Epithelial cell of esophagus (primary cell): ENCODE results near the gene SOX18.

Source experiments
- DNase-seq: peaks from one replicate; pipeline ENCODE4 v3.0.0; 2010; ENCODE audit warnings: low read depth
- H3K4me3 ChIP-seq: 2 replicates; pipeline ENCODE4 v1.5.1; 2011; ENCODE audit warnings: mild to moderate bottlenecking, low read length, control low read depth
- CTCF ChIP-seq: IDR thresholded peaks from 2 replicates; pipeline ENCODE4 v1.5.1; 2011; ENCODE audit warnings: low read depth, mild to moderate bottlenecking, low read length, control low read depth, inconsistent platforms; ENCODE audit not compliant: insufficient read depth; ENCODE audit errors: missing control alignments

Gene SOX18

GRCh38 chr20:64055396-64055892, 6.0 kb upstream of the SOX18 start:
- no peak for TF ChIP-seq CTCF
- DNase-seq = no peak
- H3K4me3 ChIP-seq = no peak overlapping the region

DNA sequence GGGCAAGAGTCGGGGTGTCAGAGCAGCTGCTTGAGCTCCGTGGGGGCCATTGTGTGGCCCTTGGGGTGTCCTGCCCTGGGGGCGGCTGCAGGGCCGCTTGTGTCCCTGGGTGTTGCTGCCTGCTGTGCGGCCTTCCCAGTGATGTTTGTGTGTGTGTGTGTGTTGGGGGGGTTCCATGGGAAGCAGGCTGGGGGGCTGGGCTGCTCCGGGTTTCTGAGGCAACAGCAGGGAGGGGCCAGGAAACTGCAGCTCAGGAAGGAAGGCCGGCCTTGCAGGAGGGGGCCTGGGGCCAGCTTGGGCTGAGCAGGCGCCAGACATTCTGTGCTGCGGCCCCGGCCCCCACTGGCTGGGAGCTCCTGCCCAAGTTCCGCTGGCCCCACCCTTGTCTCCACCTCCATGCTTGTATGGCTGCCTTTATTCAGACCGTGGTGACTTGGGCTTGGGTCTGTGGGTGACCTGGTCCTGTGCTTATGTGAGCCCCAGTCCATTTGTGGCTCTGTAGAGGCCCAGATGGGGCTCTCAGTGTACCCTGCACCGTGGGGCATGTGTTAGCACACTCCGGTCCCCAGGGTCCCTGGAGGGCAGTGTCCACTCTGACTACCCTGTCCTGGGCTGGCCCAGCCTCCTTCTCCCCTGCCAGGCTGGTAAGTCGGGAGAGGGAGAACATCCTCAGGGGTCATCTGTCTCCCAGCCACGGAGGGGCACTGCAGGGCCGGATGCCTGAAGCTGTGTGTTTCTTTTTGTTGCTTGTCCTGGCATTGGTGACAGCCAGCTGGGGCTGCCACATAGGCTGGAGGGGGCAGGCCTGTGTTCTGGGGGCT, 4.6 kb upstream of the SOX18 start:
- no peak for TF ChIP-seq CTCF
- H3K4me3 ChIP-seq = no peak overlapping the region
- no peak for DNase-seq

DNA sequence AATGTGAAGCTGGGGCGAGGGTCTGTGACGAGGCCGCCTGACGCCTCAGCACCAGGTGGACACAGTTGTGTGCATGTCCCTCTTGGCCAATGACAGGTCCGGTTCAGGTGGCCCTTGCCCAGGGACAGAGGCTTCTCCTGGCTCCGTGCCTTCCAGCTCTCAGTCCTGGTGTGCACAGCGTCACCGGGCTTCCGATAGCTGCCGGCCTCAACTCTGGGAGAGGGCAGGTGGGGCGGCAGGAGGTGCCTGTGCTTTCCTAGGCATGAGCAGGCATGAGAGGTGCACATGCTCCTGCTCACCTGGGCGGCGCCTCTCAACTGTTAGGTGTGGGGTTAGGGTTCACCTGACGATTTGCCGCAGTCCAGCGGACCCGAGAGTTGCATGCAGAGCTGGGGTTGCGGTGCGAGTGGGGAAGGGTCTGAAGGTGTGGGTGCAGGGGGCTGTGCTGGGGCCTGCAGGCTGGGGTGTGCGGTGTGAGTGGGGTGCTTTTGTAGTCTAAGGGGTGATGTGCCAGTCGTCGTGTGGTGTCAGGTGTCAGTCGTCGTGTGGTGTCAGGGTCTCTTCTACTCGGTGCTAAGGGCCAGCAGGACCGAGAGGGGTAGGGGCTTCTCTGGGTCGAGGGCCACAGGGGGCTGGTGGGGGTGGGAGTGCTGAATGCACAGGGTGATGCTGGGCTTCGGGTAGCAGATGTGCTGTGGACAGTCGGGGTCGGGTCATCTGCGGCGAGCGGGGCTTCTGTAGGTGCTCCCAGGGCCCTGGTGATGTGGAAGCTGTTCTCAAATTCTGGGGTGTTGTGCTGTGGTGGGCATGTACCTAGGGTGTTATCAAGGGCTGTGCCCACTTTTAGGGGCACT, 3.8 kb upstream of the SOX18 start:
- H3K4me3 ChIP-seq = no peak overlapping the region
- TF ChIP-seq CTCF = no peak
- no peak for DNase-seq

- no peak for TF ChIP-seq CTCF
- DNase-seq = no peak
- no peak overlapping the region for H3K4me3 ChIP-seq
Measured at GRCh38 chr20:64052326-64052722, 2.9 kb upstream of the SOX18 start.

DNA sequence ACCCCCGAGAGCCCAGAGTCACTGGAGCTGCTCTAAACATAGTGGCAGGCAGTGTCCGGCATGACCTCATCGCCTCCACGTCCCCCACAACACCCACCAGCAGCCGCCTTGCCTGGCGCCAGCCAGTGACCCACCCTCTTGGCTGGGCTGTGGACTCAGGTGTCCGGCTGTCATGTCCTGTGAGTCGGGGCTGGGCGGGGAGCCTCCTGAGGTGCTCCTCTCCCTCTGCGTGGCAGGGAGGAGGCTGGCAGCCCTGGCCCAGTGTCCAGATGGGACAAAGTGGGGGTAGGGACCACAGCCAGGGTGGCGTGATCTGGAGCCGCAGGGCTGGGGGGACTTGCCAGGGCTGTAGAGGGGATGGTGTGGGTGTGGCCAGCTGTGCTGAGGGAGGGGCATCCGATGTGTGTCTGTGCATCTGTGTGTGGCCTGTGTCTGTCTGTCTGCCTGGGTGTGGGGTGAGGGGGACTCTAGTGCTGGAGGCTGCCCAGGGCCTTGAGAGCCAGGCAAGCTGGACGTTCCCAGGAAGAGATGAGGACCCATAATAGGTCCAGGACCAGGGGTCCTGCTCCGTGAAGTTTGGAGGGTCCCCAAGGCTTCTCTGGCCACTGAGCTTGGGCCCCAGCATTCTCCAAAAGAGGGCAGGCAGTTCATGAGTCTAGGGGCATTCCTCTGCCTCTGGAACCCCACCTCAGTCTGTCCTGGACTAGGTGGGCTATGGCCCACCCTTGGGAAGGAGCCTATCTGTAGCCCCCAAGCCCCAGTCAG, 2.3 kb upstream of the SOX18 start:
- no peak overlapping the region for H3K4me3 ChIP-seq
- no peak for DNase-seq
- no peak for TF ChIP-seq CTCF

- no peak overlapping the region for H3K4me3 ChIP-seq
- no peak for TF ChIP-seq CTCF
- no peak for DNase-seq
Measured at GRCh38 chr20:64051033-64051452, 1.6 kb upstream of the SOX18 start.
